COLO668 (cell line): ENCODE results near the gene NHLRC4.

Source experiments
- DNase-seq: peaks from one replicate; lab custom pipeline; 2025; ENCODE audit not compliant: unreplicated experiment; lab: John Stamatoyannopoulos, UW

Gene NHLRC4

GRCh38 chr16:565419-566330 is 1.1 kb upstream of the NHLRC4 start:
- no peak for DNase-seq

- DNase-seq: no peak
These were observed 810 bp downstream of the NHLRC4 start for GRCh38 chr16:567373-568256.

DNA sequence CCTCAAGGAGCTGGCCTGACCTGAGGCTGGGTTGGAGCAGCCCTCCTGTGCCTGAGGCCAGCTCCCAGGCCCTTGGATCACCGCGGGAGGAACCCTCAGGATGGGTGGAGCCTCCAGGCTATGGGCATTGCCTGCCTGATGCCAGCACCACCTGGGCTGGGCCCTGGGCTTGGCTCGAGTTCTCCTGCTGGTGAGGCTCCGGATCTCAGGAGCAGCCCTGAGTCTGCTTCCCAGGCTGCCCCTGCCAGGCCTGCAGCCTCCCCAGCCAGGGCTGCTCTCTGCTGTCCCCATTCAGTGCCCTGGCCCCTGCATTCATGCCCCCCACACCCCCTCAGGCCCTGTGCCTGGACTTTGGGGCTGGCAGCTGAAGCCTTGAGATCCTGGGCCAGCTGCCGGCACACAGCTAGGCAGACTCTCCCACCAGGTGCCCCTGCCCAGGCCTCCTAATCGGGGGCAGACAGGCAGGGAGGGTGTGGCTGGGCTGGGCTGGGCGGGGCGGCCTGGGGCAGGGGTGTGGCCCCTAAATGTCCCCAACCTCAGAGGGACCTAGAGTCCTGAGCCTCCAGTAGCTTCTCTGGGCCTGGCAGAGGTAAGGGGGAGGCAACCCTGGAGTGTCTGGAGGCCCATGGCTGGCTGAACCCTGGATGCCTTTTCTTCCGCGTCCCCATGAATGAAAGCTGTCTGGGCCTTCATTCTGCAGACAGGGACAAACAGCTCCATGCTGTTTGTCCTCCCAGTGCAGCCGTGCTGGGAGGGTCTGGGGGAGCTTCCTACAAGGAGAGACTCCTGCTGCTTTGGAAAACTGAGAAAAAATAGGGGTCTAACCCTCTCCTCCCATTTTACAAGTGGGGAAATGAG is 1.8 kb downstream of the NHLRC4 start:
- DNase-seq: no peak

- DNase-seq: peak; percentile 76
These were observed 2.8 kb downstream of the NHLRC4 start, which contains the start of gene PIGQ for GRCh38 chr16:569445-570254. PIGQ (plus strand) TSS chr16:569968; CDS start chr16:574075, 4,107 bp downstream.

GRCh38 chr16:572865-573650 is 6.3 kb downstream of the NHLRC4 start:
- DNase-seq: no peak

DNA sequence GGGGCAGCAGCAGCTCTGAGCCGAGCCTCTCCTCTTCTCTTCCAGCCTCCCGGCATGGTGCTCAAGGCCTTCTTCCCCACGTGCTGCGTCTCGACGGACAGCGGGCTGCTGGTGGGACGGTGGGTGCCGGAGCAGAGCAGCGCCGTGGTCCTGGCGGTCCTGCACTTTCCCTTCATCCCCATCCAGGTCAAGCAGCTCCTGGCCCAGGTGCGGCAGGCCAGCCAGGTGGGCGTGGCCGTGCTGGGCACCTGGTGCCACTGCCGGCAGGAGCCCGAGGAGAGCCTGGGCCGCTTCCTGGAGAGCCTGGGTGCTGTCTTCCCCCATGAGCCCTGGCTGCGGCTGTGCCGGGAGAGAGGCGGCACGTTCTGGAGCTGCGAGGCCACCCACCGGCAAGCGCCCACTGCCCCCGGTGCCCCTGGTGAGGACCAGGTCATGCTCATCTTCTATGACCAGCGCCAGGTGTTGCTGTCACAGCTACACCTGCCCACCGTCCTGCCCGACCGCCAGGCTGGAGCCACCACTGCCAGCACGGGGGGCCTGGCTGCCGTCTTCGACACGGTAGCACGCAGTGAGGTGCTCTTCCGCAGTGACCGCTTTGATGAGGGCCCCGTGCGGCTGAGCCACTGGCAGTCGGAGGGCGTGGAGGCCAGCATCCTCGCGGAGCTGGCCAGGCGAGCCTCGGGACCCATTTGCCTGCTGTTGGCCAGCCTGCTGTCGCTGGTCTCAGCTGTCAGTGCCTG is 7.4 kb downstream of the NHLRC4 start:
- DNase-seq: peak; percentile 24

- DNase-seq: no peak
These were observed 8.8 kb downstream of the NHLRC4 start for GRCh38 chr16:575354-576196.

GRCh38 chr16:576197-576822 is 9.5 kb downstream of the NHLRC4 start:
- no peak for DNase-seq

DNA sequence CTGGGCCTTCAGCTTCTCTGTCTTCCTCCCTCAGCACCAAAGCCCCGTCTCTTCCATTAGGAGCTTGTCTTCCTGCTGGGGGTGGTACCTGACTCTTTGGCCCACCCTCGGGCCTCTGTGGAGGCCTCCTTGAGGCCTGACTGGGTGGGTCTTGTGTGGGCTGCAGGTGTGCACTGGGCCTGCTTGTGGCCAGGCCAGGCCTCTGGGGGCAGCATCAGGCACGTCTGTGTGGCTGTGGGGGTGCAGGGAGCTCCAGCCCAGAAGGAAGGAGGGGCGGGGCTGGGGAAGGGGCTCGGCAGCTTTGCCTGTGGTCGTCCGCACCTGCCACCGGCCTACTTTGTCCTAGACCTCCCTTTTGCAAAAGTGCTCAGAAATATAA is 10.0 kb downstream of the NHLRC4 start:
- DNase-seq: no peak

DNA sequence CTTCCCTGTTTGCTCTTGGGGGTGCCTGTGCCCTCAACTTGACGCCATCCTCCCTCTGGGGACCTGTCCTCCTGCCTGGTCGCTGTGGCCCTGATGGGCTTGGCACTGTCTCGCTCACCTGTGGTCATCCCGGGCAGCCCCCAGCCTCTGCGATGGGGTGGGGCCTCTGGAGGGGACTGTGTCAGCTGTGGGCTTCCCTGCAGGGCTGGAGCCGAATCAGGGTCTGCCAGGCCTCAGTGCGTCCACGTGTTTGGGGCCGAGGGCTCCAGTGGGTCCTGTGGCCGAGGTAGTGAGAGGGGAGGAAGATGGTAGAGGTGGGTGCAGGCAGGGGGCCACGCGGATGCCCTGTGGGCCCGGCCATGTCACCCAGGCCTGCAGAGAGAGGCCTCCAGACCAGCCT is 11.0 kb downstream of the NHLRC4 start:
- DNase-seq: no peak

DNA sequence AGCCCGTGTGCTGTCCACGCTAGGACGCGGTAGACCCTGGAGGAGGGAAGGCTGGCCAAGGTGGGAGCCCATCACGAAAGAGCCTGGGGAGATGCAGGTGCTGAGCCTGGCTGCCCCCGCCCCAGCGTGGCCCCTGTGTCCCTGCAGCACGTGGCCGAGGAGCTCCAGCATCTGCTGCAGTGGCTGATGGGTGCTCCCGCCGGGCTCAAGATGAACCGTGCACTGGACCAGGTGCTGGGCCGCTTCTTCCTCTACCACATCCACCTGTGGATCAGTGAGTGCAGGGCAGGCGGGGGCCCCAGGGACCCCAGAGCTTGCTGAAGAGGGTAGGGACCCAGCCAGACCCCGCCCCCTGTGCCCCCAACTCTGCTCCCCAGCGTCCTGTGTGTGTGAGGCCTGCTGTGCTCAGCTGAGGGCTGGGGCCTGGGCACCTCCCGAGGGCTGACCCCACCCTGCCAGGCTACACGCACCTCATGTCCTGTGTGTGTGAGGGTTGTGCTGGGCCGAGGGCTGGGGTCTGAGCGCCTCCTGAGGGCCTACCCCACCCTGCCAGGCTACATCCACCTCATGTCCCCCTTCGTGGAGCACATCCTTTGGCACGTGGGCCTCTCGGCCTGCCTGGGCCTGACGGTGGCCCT is 11.5 kb downstream of the NHLRC4 start:
- no peak for DNase-seq

DNA sequence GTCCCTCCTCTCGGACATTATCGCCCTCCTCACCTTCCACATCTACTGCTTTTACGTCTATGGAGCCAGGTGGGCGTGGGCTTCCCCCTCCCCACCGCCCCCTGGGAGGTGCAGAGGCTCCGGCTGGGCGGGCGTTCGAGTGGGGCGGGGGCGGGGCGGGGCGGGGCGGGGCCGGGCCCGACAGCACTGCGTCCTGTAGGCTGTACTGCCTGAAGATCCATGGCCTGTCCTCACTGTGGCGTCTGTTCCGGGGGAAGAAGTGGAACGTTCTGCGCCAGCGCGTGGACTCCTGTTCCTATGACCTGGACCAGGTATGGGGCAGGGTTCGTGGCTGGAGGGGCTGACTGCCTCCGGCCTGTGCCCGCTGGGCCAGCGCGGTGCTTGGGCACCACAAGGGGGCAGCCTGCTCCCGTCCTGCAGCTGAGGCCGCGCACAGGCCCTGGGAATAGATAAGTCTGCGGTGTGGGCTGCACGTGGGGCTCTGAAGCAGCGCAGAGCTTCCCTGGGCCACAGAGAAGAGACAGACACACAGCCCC is 12.1 kb downstream of the NHLRC4 start:
- DNase-seq: peak; percentile 84

DNA sequence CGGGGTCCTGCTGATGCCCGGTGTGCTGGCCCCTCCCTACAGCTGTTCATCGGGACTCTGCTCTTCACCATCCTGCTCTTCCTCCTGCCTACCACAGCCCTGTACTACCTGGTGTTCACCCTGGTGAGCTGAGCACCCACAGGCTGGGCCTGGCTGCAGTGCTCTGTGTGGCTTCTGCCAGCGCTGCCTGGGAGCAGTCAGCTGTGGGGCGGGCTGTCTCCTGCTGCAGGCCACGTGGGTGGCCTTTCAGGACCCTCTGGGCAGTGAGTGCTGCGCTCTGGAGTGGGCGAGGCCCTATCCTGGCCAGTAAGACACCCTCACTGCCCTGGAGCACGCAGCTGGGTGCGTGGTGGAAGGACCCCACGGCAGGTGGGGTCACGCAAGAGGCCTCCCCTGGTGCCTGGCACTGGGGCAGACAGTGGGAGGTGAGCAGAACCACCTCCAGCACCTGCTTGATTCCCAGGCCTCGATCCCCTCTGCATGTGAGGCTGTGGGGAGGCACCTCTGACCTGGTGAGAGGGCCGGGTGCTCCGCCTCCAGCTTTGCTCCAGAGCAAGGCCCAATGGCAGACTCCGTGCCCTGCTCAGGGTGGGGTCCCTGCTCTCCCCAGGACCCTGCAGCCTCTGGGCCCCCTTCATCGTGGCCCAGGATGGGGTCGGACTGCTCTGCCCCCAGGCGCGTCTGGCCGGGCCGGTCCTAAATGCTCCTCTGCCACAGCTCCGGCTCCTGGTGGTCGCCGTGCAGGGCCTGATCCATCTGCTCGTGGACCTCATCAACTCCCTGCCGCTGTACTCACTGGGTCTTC is 13.5 kb downstream of the NHLRC4 start:
- no peak for DNase-seq

- no peak for DNase-seq
These were observed 14.2 kb downstream of the NHLRC4 start for GRCh38 chr16:580946-581498.

DNA sequence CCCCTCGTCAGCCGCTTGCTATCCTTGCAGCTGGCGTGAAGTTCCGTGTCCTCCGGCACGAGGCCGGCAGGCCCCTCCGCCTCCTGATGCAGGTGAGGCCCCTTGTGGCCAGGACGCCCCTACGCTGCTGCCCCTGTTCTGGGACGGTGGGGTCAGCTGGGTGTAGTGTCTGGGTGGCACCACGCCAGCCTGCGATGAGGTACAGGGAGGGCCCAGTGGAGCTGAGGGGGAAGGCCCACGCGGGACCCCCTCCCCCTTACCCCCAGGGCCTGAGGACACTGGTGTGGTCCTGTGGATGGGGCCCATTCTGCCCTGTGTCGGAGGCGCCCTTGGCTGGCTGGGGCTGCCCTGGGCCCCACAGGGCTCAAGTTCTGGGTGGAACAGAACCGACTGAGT is 15.4 kb downstream of the NHLRC4 start:
- DNase-seq: no peak
